Measurements from ENCODE around the gene IQCM.

IQCM gene

GRCh38 chr4:149768477-149768876, 47.2 kb downstream of the IQCM start:
- DNase-seq = no peak

- DNase-seq = no peak
Observed at GRCh38 chr4:149766135-149766534, 49.5 kb downstream of the IQCM start.

- no peak for DNase-seq
Observed at GRCh38 chr4:149765630-149766029, 50.0 kb downstream of the IQCM start.

GRCh38 chr4:149755969-149756368, 59.7 kb downstream of the IQCM start:
- DNase-seq = no peak

GRCh38 chr4:149754526-149754925, 61.1 kb downstream of the IQCM start:
- no peak for DNase-seq

GRCh38 chr4:149752729-149753128, 62.9 kb downstream of the IQCM start:
- DNase-seq = no peak

- DNase-seq = no peak
Observed at GRCh38 chr4:149751174-149751573, 64.5 kb downstream of the IQCM start.

- no peak for DNase-seq
Observed at GRCh38 chr4:149749784-149750183, 65.9 kb downstream of the IQCM start.

GRCh38 chr4:149747646-149748045, 68.0 kb downstream of the IQCM start:
- no peak for DNase-seq

- no peak for DNase-seq
Observed at GRCh38 chr4:149746276-149746675, 69.4 kb downstream of the IQCM start.

- no peak for DNase-seq
Observed at GRCh38 chr4:149741186-149741831, 74.3 kb downstream of the IQCM start.

GRCh38 chr4:149738156-149738555, 77.5 kb downstream of the IQCM start:
- no peak for DNase-seq

GRCh38 chr4:149735796-149736195, 79.8 kb downstream of the IQCM start:
- DNase-seq = no peak

GRCh38 chr4:149728444-149728843, 87.2 kb downstream of the IQCM start:
- DNase-seq = no peak

- no peak for DNase-seq
Observed at GRCh38 chr4:149727663-149728062, 88.0 kb downstream of the IQCM start.

GRCh38 chr4:149723065-149723464, 92.6 kb downstream of the IQCM start:
- no peak for DNase-seq

- no peak for DNase-seq
Observed at GRCh38 chr4:149719806-149720205, 95.8 kb downstream of the IQCM start.

GRCh38 chr4:149719357-149719756, 96.3 kb downstream of the IQCM start:
- no peak for DNase-seq

- DNase-seq = no peak
Observed at GRCh38 chr4:149718500-149718899, 97.1 kb downstream of the IQCM start.

GRCh38 chr4:149716728-149717127, 98.9 kb downstream of the IQCM start:
- no peak for DNase-seq

- DNase-seq = no peak
Observed at GRCh38 chr4:149715822-149716585, 99.6 kb downstream of the IQCM start.

GRCh38 chr4:149713031-149713430, 102.6 kb downstream of the IQCM start:
- DNase-seq = no peak

- no peak for DNase-seq
Observed at GRCh38 chr4:149711593-149712365, 103.9 kb downstream of the IQCM start.

- DNase-seq = no peak
Observed at GRCh38 chr4:149709640-149710039, 106.0 kb downstream of the IQCM start.
